ENCODE data around the gene KCNQ1.

DNA sequence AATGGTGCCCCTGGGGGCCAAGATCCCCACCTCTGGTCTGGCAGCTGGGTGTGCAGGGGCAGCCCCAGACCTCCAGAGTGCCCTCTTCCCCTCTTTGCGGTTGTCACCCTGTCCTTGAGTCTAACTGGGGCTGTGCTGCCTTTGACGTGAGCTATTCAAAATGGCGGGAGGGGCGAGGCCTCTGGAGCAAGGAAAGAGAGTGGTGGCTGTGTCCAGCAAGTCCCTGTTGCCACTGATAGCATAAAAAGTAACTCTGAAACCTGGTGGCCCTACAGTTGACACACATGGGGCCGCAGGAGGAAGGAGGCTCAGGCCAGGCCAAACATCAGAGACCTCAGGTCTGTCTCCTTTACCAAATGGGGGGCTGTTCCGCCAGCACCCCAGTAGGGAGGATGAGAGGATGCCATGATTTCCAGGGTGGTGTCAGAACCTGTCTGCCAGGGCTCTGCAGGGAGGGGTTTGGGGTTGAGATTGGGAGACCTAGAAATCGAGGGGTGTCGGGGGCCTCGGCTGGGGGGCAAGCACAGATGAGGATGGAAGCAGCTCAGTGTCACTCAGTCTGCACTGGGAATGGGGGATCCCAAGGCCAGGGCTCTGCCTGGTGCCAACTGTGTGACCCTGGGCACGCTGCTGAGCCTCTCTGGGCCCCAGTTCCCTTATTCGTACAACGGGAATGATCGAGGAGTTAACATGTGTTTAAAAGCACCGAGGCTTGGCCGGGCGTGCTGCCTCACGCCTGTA is 304.2 kb downstream of the KCNQ1 start:
- TF ChIP-seq, protein P1, sequence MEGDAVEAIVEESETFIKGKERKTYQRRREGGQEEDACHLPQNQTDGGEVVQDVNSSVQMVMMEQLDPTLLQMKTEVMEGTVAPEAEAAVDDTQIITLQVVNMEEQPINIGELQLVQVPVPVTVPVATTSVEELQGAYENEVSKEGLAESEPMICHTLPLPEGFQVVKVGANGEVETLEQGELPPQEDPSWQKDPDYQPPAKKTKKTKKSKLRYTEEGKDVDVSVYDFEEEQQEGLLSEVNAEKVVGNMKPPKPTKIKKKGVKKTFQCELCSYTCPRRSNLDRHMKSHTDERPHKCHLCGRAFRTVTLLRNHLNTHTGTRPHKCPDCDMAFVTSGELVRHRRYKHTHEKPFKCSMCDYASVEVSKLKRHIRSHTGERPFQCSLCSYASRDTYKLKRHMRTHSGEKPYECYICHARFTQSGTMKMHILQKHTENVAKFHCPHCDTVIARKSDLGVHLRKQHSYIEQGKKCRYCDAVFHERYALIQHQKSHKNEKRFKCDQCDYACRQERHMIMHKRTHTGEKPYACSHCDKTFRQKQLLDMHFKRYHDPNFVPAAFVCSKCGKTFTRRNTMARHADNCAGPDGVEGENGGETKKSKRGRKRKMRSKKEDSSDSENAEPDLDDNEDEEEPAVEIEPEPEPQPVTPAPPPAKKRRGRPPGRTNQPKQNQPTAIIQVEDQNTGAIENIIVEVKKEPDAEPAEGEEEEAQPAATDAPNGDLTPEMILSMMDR (IDR thresholded peaks at IDR 0.05) = no peak
- no peak for TF ChIP-seq POLR2A (IDR thresholded peaks at IDR 0.05)

Measured in body of pancreas (tissue), 4 donors.